HG02571 (cell line): ENCODE results near the gene PIEZO2.

ENCODE experiments used
- ATAC-seq: cut with Tn5 transposase; IDR thresholded peaks from one replicate; pipeline ENCODE4 v1.9.1; 2021; ENCODE audit warnings: mild to moderate bottlenecking, moderate library complexity; ENCODE audit not compliant: unreplicated experiment

Gene PIEZO2

GRCh38 chr18:11033503-11033902 lies 115.9 kb downstream of the PIEZO2 start:
- ATAC-seq, result no peak

GRCh38 chr18:11031966-11032365 lies 117.4 kb downstream of the PIEZO2 start:
- ATAC-seq, result no peak

DNA sequence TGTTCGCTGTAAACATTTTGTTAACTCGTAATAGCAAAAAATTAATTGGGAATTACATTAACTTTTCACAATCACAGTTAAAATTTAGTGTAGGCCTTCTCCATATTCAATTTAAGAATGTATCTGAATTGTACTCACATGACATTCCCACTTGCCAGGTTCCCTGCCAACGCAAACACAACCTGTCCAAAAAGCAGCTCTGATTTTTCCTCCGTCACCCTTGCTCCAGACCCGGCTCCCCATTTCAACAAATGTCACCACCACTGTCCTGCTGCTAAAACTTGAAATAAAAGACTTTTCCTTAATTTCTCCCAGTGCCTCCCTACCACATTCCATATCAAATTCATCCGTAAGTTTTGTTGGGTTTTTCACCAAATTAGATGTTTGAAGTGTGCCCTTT lies 120.3 kb downstream of the PIEZO2 start:
- ATAC-seq, result no peak

DNA sequence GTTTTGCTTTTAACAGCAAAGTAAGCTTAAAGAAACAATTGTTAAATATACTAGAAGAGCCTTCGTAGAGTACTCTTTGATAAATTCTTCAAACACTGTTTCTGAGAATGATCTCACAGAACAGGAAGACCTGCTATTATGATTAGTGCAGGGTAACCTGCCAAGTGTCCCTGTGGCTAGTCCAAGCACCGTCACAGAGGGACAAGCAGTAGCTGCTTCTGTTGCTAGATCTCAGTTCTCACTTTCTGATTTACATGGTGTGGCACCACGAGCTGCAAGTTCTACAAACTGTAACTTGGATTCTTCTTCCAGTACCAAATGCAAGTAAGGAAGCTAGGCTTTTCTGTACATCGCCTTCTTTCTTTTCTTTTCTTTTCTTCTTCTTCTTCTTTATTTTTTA lies 121.5 kb downstream of the PIEZO2 start:
- peak; percentile 89 for ATAC-seq

DNA sequence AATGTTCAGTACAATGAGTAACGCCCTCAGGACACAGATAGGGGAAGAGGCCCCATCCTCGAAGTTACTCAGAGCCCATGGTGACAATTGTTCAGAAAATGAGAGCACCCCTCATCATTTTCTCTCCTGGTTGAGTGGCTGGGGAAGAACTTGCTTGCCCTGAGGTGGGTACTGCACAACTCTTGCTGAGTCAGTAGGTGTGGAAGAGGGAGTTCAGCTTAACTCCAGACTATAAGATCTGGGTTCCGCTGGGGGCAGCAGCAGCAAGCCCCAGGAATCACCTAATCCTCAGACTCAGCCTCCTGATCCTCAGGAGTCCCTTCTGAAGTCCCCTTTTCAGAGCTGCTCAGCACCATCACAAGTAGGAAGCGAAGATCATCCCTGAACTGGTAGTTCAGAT lies 123.7 kb downstream of the PIEZO2 start:
- no peak for ATAC-seq

DNA sequence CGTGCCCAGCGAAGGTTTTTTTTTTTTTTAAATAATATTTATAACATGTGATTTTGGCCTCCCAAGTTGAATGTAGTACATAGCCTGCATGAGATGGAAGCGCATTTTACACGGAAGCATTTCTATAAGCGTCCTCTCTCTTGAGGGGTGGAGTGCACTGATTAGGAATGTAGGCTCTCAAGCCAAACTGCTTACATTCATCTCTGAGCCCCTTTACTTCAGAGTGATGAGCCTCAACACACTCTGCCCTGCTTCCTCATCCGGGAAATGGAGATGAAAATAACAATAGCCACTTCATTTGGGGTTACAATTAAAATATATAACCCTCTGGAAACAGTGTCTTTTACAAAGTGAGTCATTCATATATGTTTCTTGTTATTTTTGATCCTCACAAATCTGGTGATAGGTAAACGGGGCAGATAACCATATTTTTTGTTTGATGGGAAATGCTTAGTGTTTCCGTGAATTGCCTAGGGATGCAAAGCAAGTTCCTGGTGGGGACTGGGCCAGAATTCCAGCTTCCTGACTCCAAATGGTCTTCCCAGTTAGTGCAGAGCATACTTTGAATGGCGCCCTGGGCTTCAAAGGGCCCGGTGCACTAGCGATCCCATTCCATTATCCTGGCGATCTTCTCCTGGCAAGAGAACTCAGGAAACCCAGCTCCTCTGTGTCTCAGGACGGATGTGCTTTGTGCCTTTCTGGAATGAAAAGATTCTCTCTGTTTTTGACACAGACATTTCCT lies 124.3 kb downstream of the PIEZO2 start:
- ATAC-seq, result no peak

- ATAC-seq, result no peak
These were observed 127.9 kb downstream of the PIEZO2 start for GRCh38 chr18:11021477-11021876.

- ATAC-seq, result no peak
These were observed 128.4 kb downstream of the PIEZO2 start for GRCh38 chr18:11020877-11021414.

- ATAC-seq, result no peak
These were observed 129.1 kb downstream of the PIEZO2 start for GRCh38 chr18:11020161-11020853.

DNA sequence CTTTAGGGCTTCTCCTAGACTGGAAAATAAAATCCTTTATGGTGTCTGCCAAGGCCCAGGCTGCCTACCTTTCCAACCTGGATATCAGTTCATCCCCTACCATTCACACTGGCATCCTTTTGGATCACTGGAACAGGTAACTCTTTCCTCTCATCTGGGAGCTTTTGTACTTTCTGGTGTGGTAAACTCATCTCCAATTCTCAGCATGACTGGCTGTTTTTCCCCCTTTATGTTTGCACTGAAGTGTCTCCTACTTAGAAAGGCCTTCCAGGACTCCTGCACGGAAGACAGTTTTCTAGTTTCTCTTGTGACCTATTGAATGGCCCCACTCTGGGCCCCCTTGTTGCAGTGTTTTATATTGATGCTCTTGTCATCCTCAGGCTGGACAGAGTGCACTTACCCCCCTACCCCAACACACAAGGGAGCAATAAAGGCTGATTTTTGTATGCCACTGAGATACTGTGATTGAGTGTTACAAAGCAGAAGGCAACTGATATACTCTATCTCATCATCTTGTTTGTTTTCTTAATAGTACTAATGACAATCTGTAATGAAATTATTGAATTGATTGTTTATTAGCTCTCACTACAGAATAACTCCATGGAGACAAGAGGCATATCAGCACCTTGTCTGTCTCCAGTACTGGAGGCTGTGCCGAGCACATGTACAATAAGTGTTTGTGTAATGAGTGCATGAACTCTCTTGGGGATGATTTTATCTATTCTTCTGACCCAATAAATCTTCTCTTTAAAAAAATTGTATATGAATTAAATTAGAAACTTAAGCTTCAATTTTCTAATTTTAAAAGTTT lies 129.9 kb downstream of the PIEZO2 start:
- no peak for ATAC-seq

- ATAC-seq, result no peak
These were observed 139.5 kb downstream of the PIEZO2 start for GRCh38 chr18:11009869-11010268.

- no peak for ATAC-seq
These were observed 140.2 kb downstream of the PIEZO2 start for GRCh38 chr18:11009147-11009546.

DNA sequence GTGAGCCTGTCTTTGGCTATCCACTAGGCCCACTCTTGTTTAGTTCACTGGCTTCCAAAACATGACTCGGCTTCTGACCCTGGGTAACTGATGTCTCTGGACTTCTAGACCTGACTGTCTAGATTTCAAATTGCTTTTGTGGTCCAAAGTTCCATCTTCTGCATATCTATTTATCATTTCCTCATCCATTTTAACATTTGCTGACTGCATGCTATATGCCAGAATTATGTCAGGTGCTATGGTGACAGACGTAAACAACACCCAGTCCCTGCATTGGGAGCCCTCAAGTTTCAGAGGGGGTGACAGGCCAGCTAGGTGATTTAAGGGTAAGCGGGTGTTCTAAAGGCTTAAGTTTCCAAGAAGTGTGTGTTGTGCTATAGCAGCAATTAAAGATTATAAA lies 140.9 kb downstream of the PIEZO2 start:
- ATAC-seq, result no peak

DNA sequence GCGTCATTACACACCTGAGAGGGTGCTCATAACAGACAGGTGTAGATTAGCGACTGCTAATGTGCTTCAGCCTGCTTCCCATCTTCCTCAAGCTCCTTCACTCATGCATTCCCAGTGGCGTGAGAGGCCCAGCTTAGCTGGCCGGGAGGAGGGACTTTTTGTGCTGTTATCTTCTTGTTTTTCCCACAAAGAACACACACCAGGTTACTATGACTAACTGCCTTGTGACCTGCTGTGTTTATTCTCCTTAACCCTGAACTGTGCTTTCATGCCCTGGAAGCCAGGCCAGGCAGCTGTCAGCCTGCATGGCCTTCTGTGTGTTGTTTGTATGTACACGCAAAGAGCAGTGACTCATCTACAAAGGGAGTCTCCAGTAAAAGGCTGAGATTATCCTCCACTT lies 143.8 kb downstream of the PIEZO2 start:
- no peak for ATAC-seq

DNA sequence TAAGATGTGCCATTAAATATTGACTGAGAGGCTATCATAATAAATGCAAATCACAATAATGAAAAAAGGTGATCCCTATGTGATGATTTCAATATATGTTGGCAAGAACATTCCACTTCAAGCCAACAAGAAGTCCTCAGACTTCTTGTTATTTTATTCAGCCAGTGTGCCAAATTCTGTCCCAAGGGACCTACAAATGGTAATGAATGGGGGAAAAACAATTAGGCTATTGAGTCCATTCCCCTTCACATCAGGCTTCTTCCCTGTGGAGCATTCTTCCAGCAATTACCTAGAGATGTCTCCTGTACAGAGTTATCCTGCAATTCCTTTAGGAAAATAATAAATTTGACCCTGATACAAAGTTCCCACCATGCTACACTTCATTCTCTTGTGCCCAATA lies 144.4 kb downstream of the PIEZO2 start:
- no peak for ATAC-seq

GRCh38 chr18:11004294-11004693 lies 145.1 kb downstream of the PIEZO2 start:
- ATAC-seq, result no peak

DNA sequence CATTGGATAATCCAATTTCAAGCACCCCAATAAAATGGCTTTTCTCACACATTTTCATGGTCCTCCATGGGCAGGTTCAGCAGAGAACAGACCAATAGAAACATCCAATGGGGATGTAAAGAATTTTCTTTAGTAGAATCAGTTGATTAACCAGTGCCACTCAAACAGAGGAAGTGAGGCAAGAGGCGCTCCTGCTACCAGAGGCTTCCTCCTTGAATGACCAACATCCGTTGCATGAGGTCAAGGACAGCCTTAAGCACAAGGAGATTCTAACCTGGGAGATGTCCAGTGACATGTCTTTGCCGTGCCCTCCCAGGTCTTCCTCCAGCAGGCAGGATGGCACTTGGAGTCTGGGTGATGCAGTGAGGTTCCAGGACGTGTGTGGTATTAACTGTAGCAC lies 146.6 kb downstream of the PIEZO2 start:
- ATAC-seq, result no peak

DNA sequence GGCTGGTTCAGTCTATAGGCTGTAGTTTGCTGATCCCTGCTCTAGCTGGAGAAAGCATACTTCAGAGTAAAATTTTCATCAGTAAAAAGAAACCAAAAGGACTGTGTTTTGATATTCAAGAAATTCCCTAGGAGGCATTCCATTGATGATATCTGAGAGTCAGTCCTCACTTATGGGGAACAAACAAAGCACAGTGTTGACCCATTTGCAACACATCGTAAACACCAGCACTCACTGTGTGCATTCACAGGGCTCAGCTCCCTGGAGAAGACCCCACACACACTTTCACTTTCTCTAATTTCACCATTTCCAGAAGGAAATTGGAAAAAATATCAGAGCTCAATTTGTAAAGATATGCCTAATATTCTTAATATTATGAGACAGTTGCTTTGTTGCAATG lies 147.1 kb downstream of the PIEZO2 start:
- no peak for ATAC-seq

DNA sequence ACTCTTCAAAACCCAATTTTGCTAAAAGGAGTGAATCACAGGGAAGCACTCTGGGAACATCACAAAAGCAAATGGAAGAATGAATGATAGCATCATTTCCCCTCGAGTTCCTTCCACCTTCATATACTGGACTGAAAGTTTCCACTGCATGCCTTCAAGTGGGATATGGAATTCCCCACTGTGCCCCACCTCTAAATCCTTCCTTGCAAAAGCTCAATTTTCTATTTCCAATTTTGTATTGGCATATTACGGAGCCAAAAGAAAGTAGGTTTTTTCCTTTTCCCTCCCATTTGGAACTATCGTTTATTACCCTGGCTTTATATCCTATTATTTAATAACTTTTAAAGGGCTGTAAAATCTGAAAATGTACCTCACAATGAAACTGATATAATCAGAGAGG lies 149.3 kb downstream of the PIEZO2 start:
- no peak for ATAC-seq

DNA sequence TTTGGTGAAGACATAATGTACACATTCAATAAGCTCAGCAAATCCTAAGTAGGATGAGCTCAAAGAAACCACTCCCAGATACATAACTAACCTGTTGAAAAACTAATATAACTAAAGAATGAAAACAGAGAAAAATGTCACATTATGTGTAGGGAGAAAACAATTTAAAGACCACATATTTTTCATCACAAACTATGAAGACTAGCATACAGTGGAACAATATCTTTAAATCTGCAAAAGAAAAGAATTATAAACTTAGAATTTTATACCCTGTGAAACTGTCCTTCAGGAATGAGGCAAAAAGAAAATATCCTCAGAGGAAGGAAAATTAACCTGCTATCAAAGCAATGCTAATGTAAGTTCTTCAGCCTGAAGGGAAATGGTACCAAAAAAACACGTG lies 151.5 kb downstream of the PIEZO2 start:
- no peak for ATAC-seq

DNA sequence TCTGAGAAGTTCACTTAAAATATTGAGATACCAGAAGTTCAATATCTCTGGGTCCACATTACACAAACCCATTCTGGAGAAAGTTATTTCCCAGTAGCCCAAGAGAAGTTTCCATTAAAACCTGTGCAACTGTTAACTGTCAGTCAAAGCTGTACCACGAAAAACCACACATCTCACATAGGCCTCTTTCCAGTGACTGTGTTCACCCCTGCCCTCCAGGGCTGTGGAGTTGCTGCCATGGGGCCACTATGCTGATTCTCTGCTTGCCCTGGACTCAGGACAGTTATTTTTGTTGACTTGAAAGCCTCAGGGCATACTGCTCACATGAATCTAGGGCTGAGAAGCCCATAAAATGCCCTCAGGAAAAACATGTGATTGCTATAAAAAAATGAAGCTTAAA lies 153.8 kb downstream of the PIEZO2 start:
- no peak for ATAC-seq

DNA sequence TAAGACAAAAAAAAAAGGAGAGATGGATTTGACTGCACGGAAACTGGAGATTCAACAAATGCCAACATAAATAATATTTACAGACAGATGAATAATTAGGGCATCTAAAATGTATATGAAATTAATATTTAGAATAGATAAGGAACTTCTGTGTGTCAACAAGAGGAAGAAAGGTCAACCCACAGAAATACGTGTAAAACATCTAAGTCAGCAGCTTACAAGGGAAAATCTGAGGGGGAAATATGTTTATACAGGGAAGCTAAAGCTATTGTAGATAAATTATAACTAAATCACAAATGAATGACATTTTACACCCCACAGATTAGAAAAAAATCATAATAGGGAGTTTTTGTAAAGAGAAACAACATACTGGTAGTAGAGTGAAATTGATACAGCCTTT lies 159.9 kb downstream of the PIEZO2 start:
- ATAC-seq, result no peak
